H9 (cell line): ENCODE results near the gene PRR15. TPM values are rescaled to one million over a fixed set of nuclear protein-coding genes. Genes with fewer than 3 reads are reported as not detected.

Experiments
- DNase-seq: peaks from one replicate; pipeline ENCODE4 v3.0.0-alpha.2; 2017
- H2AFZ ChIP-seq: one replicate; pipeline ENCODE4 v1.6.1; 2013; ENCODE audit warnings: mild to moderate bottlenecking, low read length, control low read depth, moderate library complexity
- H2AK5ac ChIP-seq: 2 replicates; pipeline ENCODE4 v1.6.1; 2013; ENCODE audit warnings: low read length, control low read depth, mixed read lengths; ENCODE audit not compliant: insufficient read length
- H2BK120ac ChIP-seq: one replicate; pipeline ENCODE4 v1.6.1; 2013; ENCODE audit warnings: low read depth, mild to moderate bottlenecking, low read length, control low read depth, inconsistent platforms; ENCODE audit not compliant: poor library complexity, severe bottlenecking
- H2BK12ac ChIP-seq: 2 replicates; pipeline ENCODE4 v1.6.1; 2013; ENCODE audit warnings: low read length, control low read depth, mixed read lengths, low read depth; ENCODE audit not compliant: insufficient read length
- H2BK15ac ChIP-seq: 2 replicates; pipeline ENCODE4 v1.6.1; 2013; ENCODE audit warnings: low read depth, low read length, control low read depth
- H2BK20ac ChIP-seq: one replicate; pipeline ENCODE4 v1.6.1; 2013; ENCODE audit warnings: low read depth, mild to moderate bottlenecking, low read length, control low read depth, inconsistent platforms; ENCODE audit not compliant: poor library complexity, severe bottlenecking
- H2BK5ac ChIP-seq: 2 replicates; pipeline ENCODE4 v1.6.1; 2013; ENCODE audit warnings: low read length, control low read depth, mixed read lengths; ENCODE audit not compliant: insufficient read length
- H3K14ac ChIP-seq: 2 replicates; pipeline ENCODE4 v1.6.1; 2013; ENCODE audit warnings: low read length, control low read depth; ENCODE audit not compliant: insufficient read depth
- H3K18ac ChIP-seq: 2 replicates; pipeline ENCODE4 v1.6.1; 2013; ENCODE audit warnings: low read depth, mild to moderate bottlenecking, mixed read lengths, low read length, control low read depth; ENCODE audit not compliant: insufficient read length
- H3K23ac ChIP-seq: 2 replicates; pipeline ENCODE4 v1.6.1; 2013; ENCODE audit warnings: low read length, control low read depth, mixed read lengths, low read depth; ENCODE audit not compliant: insufficient read length
- H3K23me2 ChIP-seq: 2 replicates; pipeline ENCODE4 v1.6.1; 2013; ENCODE audit warnings: low read depth, mild to moderate bottlenecking, mixed read lengths, low read length, control low read depth; ENCODE audit not compliant: insufficient read length, poor library complexity, severe bottlenecking
- H3K27ac ChIP-seq: 2 replicates; pipeline ENCODE4 v1.5.1; 2013; ENCODE audit warnings: low read length, control low read depth, mixed read lengths, low read depth; ENCODE audit not compliant: insufficient read length
- H3K27me3 ChIP-seq: 2 replicates; pipeline ENCODE4 v1.6.1; 2013; ENCODE audit warnings: low read length, control low read depth, inconsistent platforms; ENCODE audit not compliant: insufficient read depth
- H3K4ac ChIP-seq: 2 replicates; pipeline ENCODE4 v1.6.1; 2013; ENCODE audit warnings: low read depth, mild to moderate bottlenecking, control low read depth, inconsistent platforms, low read length, moderate library complexity
- H3K4me1 ChIP-seq: 2 replicates; pipeline ENCODE4 v1.6.1; 2013; ENCODE audit warnings: low read length, control low read depth, inconsistent platforms; ENCODE audit not compliant: insufficient read depth
- H3K4me2 ChIP-seq: 2 replicates; pipeline ENCODE4 v1.6.1; 2013; ENCODE audit warnings: low read length, control low read depth, mixed read lengths; ENCODE audit not compliant: insufficient read length, insufficient read depth
- H3K56ac ChIP-seq: 2 replicates; pipeline ENCODE4 v1.6.1; 2013; ENCODE audit warnings: low read depth, mild to moderate bottlenecking, mixed read lengths, low read length, control low read depth; ENCODE audit not compliant: insufficient read length
- H3K79me1 ChIP-seq: 2 replicates; pipeline ENCODE4 v1.6.1; 2013; ENCODE audit warnings: low read depth, mild to moderate bottlenecking, moderate library complexity, low read length, control low read depth, inconsistent platforms; ENCODE audit not compliant: insufficient read depth, poor library complexity, severe bottlenecking
- H3K79me2 ChIP-seq: 2 replicates; pipeline ENCODE4 v1.6.1; 2013; ENCODE audit warnings: low read length, control low read depth, inconsistent platforms; ENCODE audit not compliant: insufficient read depth
- H3K9ac ChIP-seq: 2 replicates; pipeline ENCODE4 v1.6.1; 2013; ENCODE audit warnings: low read length, control low read depth, mixed read lengths; ENCODE audit not compliant: insufficient read length; ENCODE audit errors: extremely low read depth
- H3K9me3 ChIP-seq: one replicate; pipeline ENCODE4 v1.6.1; 2013; ENCODE audit warnings: low read depth, low read length, inconsistent platforms; ENCODE audit not compliant: control insufficient read depth
- H3T11ph ChIP-seq: one replicate; pipeline ENCODE4 v1.6.1; 2013; ENCODE audit warnings: mild to moderate bottlenecking, low read length, control low read depth, inconsistent platforms
- H4K20me1 ChIP-seq: one replicate; pipeline ENCODE4 v1.6.1; 2013; ENCODE audit not compliant: control insufficient read depth, insufficient read length, insufficient read depth
- H4K5ac ChIP-seq: 2 replicates; pipeline ENCODE4 v1.6.1; 2013; ENCODE audit warnings: low read depth, mild to moderate bottlenecking, mixed read lengths, low read length, control low read depth; ENCODE audit not compliant: insufficient read length
- H4K8ac ChIP-seq: replicated peaks from 2 replicates; pipeline ENCODE4 v1.6.1; 2013; ENCODE audit warnings: low read length, control low read depth, mixed read lengths, low read depth; ENCODE audit not compliant: insufficient read length
- H4K91ac ChIP-seq: 2 replicates; pipeline ENCODE4 v1.6.1; 2013; ENCODE audit warnings: low read depth, mild to moderate bottlenecking, moderate library complexity, mixed read lengths, low read length, control low read depth; ENCODE audit not compliant: insufficient read length
- H3K27ac Mint-ChIP-seq, 3 experiments: 2 replicates in 2 of 3; 3 replicates in 1 of 3; pipeline ENCODE4 v1.8.0; 2020 to 2021; ENCODE audit warnings: mixed read lengths in 3 of 3, mild to moderate bottlenecking in 1 of 3, moderate library complexity in 1 of 3
- H3K27me3 Mint-ChIP-seq: 2 replicates; pipeline ENCODE4 v1.8.0; 2021; ENCODE audit warnings: low read depth, mild to moderate bottlenecking, moderate library complexity, mixed read lengths
- H3K36me3 Mint-ChIP-seq, 3 experiments: 2 replicates in 2 of 3; 3 replicates in 1 of 3; pipeline ENCODE4 v1.8.0; 2020 to 2021; ENCODE audit warnings: low read depth in 3 of 3, mixed read lengths in 3 of 3; ENCODE audit not compliant: insufficient read depth in 1 of 3
- H3K4me1 Mint-ChIP-seq, 2 experiments: 2 replicates each; pipeline ENCODE4 v1.8.0; 2020; ENCODE audit warnings: mixed read lengths in 2 of 2
- H3K4me3 Mint-ChIP-seq, 2 experiments: 2 replicates in 1 of 2; 3 replicates in 1 of 2; pipeline ENCODE4 v1.8.0; 2020 to 2021; ENCODE audit warnings: mild to moderate bottlenecking in 2 of 2, mixed read lengths in 2 of 2, moderate library complexity in 1 of 2
- H3K9me3 Mint-ChIP-seq, 2 experiments: 2 replicates in 1 of 2; 3 replicates in 1 of 2; pipeline ENCODE4 v1.8.0; 2020; ENCODE audit warnings: mild to moderate bottlenecking in 2 of 2, mixed read lengths in 2 of 2, moderate library complexity in 1 of 2
- CTCF ChIP-seq: fragments of 200-600 bp; sonication (generic); conservative IDR thresholded peaks from 3 replicates; pipeline ENCODE4 v1.8.0; 2021; ENCODE audit warnings: antibody characterized with exemption, mild to moderate bottlenecking
- WGBS: extraction: QIAGEN DNeasy Blood & Tissue Kit; methylation state at CpG from one replicate; pipeline ENCODE4 v1.1.7; 2013; ENCODE audit warnings: missing lambda C conversion rate, low lambda C conversion rate, mixed read lengths; ENCODE audit not compliant: insufficient read length; ENCODE audit errors: extremely low coverage; 5-methylcytosine and 5-hydroxymethylcytosine counted together
- total RNA-seq: library from RNA; stranded (reverse); gene quantifications from 2 replicates; pipeline ENCODE4 v1.2.1, GENCODE V29; 2021

Gene PRR15
- total RNA-seq, 1 experiment from 2014 or later = 15.1 TPM

DNA sequence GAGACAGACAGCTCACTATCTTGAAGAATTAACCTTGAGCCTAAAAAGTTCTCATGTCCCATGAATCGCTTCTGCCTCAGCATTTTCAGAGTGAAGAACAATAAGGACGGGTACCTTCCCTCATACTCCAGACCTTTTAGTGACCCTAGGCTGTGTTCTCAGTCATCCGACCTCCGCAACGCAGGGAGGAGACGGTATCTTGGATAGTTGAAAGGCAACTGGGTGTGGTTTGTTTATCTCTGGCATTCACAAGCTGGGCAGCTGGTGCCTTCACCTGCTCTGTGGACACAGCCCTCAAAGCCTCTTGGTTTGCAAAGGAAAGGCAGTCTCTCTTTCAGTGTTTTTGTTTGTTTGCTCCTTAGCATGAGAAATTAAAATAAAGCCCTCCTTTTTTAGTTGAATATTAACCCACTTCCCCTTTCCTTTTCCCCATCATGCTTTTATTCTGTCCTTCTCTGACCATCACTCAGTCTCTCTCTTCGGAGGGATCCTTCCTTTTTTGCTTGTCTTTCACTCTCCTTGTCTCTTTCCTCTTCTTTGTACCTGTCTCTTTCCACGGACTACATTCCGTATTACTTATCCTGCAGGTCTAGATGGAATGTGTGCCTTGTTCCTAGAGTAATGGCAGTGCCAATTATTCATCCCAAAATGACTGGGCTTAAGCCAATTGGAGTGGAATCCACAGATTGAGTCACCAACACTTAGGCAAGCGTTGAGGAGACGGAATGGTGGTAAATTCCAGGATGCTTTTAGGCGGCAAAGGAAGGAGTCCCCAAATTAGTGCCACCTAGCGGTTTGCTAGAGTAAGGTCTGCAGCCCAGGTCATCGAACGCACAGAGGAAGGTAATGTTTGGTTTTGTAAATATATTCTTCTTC lies 45.8 kb downstream of the PRR15 start:
- Histone ChIP-seq H2BK12ac (no peak overlapping the region), H2BK15ac (no peak overlapping the region), H3K9ac (no peak overlapping the region), H4K20me1 (no peaks in the 10 kb centered on the region), H4K91ac (no peak overlapping the region), H3K27me3 (no peaks in the 10 kb centered on the region), H3T11ph (no peak overlapping the region), H3K4me2 (no peak overlapping the region), H4K5ac (no peak overlapping the region), H3K27ac (no peak overlapping the region), H3K4me1 (peaks cover 7% of the 10 kb centered on the region; the same call in 1 of the 2 replicates), H3K23ac (no peak overlapping the region), H2BK120ac (no peak overlapping the region), H4K8ac (no peak overlapping the region), H3K79me2 (no peaks in the 10 kb centered on the region), H2BK20ac (no peak overlapping the region), H2AFZ (peak overlapping the region; percentile 58), H3K9me3 (no peaks in the 10 kb centered on the region), H2BK5ac (no peak overlapping the region), H3K14ac (no peak overlapping the region), H3K56ac (no peak overlapping the region), H3K79me1 (no peaks in the 10 kb centered on the region), H3K4ac (no peak overlapping the region), H3K18ac (no peak overlapping the region), H3K23me2 (no peaks in the 10 kb centered on the region), H2AK5ac (no peak overlapping the region)
- H3K9me3 Mint-ChIP-seq = peaks cover under 1% of the 10 kb centered on the region in 2 experiments; a peak in 4 of 5 replicates
- TF ChIP-seq CTCF = peak; percentile 88
- H3K4me3 Mint-ChIP-seq = no peak overlapping the region
- WGBS = no CpG with 5 or more reads among the region's 15 CpGs
- DNase-seq = peak; percentile 68
- H3K27ac Mint-ChIP-seq = no peak overlapping the region
- peaks cover 55 to 60% of the 10 kb centered on the region in 2 experiments for H3K4me1 Mint-ChIP-seq
- H3K27me3 Mint-ChIP-seq = no peaks in the 10 kb centered on the region
- H3K36me3 Mint-ChIP-seq = peaks cover 0 to 3% (median under 1%) of the 10 kb centered on the region in 3 experiments; a peak in 4 of 7 replicates
